ENCODE data around the gene ADGRD2. TPM values are rescaled to one million over a fixed set of nuclear protein-coding genes. Genes with fewer than 3 reads are reported as not detected.
A peak's percentile ranks its signal among the peaks of the same experiment; 100 is the strongest.

ADGRD2 gene
- total RNA-seq, 1 experiment from 2014 or later = 1.5 TPM

- no peak overlapping the region for H3K9ac ChIP-seq (ENCODE audit: extremely low read depth, insufficient read length, low read length)
- Mint-ChIP-seq H3K4me3 (peak overlapping the region in 1 of 2 experiments; percentile 17; a peak in 1 of 5 replicates), H3K27ac (no peak overlapping the region), H3K9me3 (peaks cover 0 to 8% of the 10 kb centered on the region in 2 experiments; a peak in 3 of 5 replicates), H3K4me1 (peaks cover 6 to 38% of the 10 kb centered on the region in 2 experiments), H3K36me3 (ENCODE audit: insufficient read depth in 1 of 3, low read depth in 3 of 3) (peaks cover 0 to 2% (median 0%) of the 10 kb centered on the region in 3 experiments; a peak in 1 of 7 replicates), H3K27me3 (ENCODE audit: low read depth) (peaks cover 72% of the 10 kb centered on the region)
- no peak for TF ChIP-seq CTCF (conservative IDR thresholded peaks at IDR 0.05)
- H3K18ac ChIP-seq (ENCODE audit: insufficient read length, low read depth, low read length) = no peak overlapping the region
- no peak overlapping the region for H3K56ac ChIP-seq (ENCODE audit: insufficient read length, low read depth, low read length)
- no CpG with 5 or more reads among the region's 11 CpGs for WGBS (ENCODE audit: extremely low coverage, insufficient read length, low lambda C conversion rate)
- H3K79me1 ChIP-seq (ENCODE audit: insufficient read depth, low read depth, low read length, poor library complexity, severe bottlenecking) = no peaks in the 10 kb centered on the region
- no peak overlapping the region for H3K14ac ChIP-seq (ENCODE audit: insufficient read depth, low read length)
- no peak overlapping the region for H2BK120ac ChIP-seq (ENCODE audit: low read depth, low read length, poor library complexity, severe bottlenecking)
- H4K20me1 ChIP-seq (ENCODE audit: control insufficient read depth, insufficient read depth, insufficient read length) = no peaks in the 10 kb centered on the region
- H4K91ac ChIP-seq (ENCODE audit: insufficient read length, low read depth, low read length) = no peak overlapping the region
- H2BK5ac ChIP-seq (ENCODE audit: insufficient read length, low read length) = no peak overlapping the region
- no peak overlapping the region for H3K4ac ChIP-seq (ENCODE audit: low read depth, low read length)
- H4K5ac ChIP-seq (ENCODE audit: insufficient read length, low read depth, low read length) = no peak overlapping the region
- no peak overlapping the region for H2AK5ac ChIP-seq (ENCODE audit: insufficient read length, low read length)
- H3K9me3 ChIP-seq (ENCODE audit: control insufficient read depth, low read depth, low read length) = no peaks in the 10 kb centered on the region
- no peak for DNase-seq
- H3K23me2 ChIP-seq (ENCODE audit: insufficient read length, low read depth, low read length, poor library complexity, severe bottlenecking) = peaks cover 6% of the 10 kb centered on the region
- H2AFZ ChIP-seq (ENCODE audit: low read length) = no peak overlapping the region
- no peak overlapping the region for H2BK12ac ChIP-seq (ENCODE audit: insufficient read length, low read depth, low read length)
- no peak overlapping the region for H3K4me2 ChIP-seq (ENCODE audit: insufficient read depth, insufficient read length, low read length)
- peaks cover 33% of the 10 kb centered on the region for H3K27me3 ChIP-seq (ENCODE audit: insufficient read depth, low read length)
- H3K27ac ChIP-seq (ENCODE audit: insufficient read length, low read depth, low read length) = no peak overlapping the region
- peaks cover 4% of the 10 kb centered on the region; the same call in 1 of the 2 replicates for H3K4me1 ChIP-seq (ENCODE audit: insufficient read depth, low read length)
- no peak overlapping the region for H3T11ph ChIP-seq (ENCODE audit: low read length)
- no peak overlapping the region for H2BK15ac ChIP-seq (ENCODE audit: low read depth, low read length)
- no peak overlapping the region for H2BK20ac ChIP-seq (ENCODE audit: low read depth, low read length, poor library complexity, severe bottlenecking)
- no peaks in the 10 kb centered on the region for H3K79me2 ChIP-seq (ENCODE audit: insufficient read depth, low read length)
- no peak overlapping the region for H4K8ac ChIP-seq (replicated peaks; ENCODE audit: insufficient read length, low read depth, low read length)
- no peak overlapping the region for H3K23ac ChIP-seq (ENCODE audit: insufficient read length, low read depth, low read length)
These were observed 51.6 kb downstream of the ADGRD2 start for GRCh38 chr9:124501771-124502320.

All from H9 (cell line).